Activated naive CD8-positive, alpha-beta T cell (primary cell): ENCODE measurements around the gene GALK1.
"Not testable (repeated sequence)": the region's sequence is repeated elsewhere in the genome, so short reads cannot be mapped to it uniquely, and the experiment has no call there.

Experiments used
- H3K27ac Mint-ChIP-seq: one replicate; pipeline ENCODE4 v1.8.0; 2021; ENCODE audit warnings: mixed read lengths
- H3K27me3 Mint-ChIP-seq: one replicate; pipeline ENCODE4 v1.8.0; 2021; ENCODE audit warnings: mixed read lengths
- H3K36me3 Mint-ChIP-seq: one replicate; pipeline ENCODE4 v1.8.0; 2021; ENCODE audit warnings: mixed read lengths
- H3K4me1 Mint-ChIP-seq: one replicate; pipeline ENCODE4 v1.8.0; 2021; ENCODE audit warnings: low read depth, mixed read lengths
- H3K4me3 Mint-ChIP-seq: one replicate; pipeline ENCODE4 v1.8.0; 2021; ENCODE audit warnings: mild to moderate bottlenecking, mixed read lengths
- H3K9me3 Mint-ChIP-seq: one replicate; pipeline ENCODE4 v1.8.0; 2021; ENCODE audit warnings: low read depth, mixed read lengths

Gene GALK1

GRCh38 chr17:75795820-75796607 lies 31.0 kb upstream of the GALK1 start:
- Mint-ChIP-seq H3K4me3 (no peak overlapping the region), H3K27ac (no peak overlapping the region), H3K36me3 (peaks cover 5% of the 10 kb centered on the region), H3K27me3 (no peaks in the 10 kb centered on the region), H3K4me1 (peaks cover 28% of the 10 kb centered on the region), H3K9me3 (no peaks in the 10 kb centered on the region)

DNA sequence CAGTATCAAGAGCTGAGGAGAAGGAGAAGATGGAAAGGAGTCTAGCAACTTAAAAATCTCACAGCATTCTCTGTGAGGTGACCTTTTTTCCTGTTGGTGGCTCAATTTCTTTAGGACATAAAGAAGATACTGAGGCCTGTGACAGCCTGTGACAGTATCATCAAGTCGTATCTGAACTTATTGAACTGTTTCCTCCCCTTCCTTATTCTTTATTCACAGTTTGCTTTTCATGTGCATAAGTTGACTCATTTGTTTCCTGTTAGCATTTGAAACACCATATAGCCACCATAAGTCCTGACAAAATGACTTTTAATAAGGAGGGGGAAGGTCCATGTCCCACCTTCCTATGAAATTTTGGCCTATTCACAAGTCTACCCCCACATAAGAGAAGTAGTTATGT lies 28.5 kb upstream of the GALK1 start:
- peaks cover 37% of the 10 kb centered on the region for H3K4me1 Mint-ChIP-seq
- H3K4me3 Mint-ChIP-seq: peak overlapping the region; percentile 28
- H3K27ac Mint-ChIP-seq: peak overlapping the region; percentile 64
- H3K36me3 Mint-ChIP-seq: peaks cover 3% of the 10 kb centered on the region
- no peaks in the 10 kb centered on the region for H3K27me3 Mint-ChIP-seq
- H3K9me3 Mint-ChIP-seq: no peaks in the 10 kb centered on the region

DNA sequence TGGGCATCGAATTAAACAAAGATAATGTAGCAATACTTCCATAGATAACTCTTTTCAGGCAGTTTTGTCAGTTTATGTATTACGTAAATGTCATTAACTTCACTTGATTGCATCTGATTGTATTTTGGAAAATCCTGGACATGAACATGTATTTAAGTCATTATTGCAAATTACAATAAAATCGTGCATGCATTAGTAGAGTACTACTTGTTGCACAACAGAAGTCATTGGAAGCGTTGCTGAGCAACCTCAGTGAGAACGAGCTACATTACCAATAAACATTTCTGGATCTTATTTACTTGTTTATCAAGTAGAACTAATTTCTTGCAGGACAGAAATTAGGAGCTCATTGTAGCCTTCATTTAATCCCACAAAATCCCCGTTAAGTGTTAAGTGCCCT lies 26.3 kb upstream of the GALK1 start:
- no peaks in the 10 kb centered on the region for H3K9me3 Mint-ChIP-seq
- H3K27ac Mint-ChIP-seq: no peak overlapping the region
- no peaks in the 10 kb centered on the region for H3K27me3 Mint-ChIP-seq
- peaks cover 43% of the 10 kb centered on the region for H3K4me1 Mint-ChIP-seq
- H3K4me3 Mint-ChIP-seq: no peak overlapping the region
- peaks cover 2% of the 10 kb centered on the region for H3K36me3 Mint-ChIP-seq

DNA sequence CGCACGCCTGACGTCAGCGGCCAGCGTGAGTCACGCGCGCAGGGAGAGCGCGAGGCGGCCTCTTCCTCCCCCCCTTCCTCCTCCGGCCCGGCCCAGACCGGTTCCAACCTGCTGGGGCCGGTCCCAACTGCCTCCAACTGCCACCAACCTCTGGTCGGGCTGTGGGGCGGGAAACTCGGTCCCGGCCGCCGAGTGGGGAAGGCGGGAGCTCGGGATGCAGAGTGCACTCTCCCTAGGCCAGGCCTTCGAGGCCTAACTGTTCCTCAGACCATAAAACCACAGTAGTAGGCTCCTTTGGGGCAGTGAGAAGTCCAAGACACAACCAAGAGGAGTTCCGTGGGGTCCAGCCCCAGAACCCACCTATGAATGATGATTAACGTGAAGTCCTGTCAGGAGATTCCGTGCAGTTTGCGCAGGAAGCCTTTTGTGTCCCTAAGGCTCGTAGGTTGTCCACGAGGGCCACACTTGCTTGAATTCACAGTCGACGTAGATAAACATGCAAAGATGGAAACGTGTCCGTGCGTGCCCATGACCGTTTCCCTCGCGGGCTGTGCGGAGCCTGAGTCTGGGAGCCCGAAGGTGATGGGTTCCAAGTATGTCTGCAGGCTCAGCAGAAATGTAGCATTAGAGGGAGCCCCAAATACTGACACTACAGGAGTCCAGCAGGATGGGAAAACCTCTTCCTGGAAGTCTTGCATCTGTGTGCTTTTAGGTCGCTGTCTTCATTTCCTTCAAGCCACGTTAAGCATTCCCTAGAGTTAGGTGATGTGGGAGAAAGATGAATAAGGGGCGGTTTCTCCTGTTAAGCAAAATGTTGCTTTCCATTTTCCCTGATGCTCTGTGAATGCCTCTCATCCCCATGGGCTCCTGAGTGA lies 20.3 kb upstream of the GALK1 start:
- H3K27me3 Mint-ChIP-seq: no peaks in the 10 kb centered on the region
- H3K4me1 Mint-ChIP-seq: peaks cover 46% of the 10 kb centered on the region
- H3K4me3 Mint-ChIP-seq: peak overlapping the region; percentile 84
- H3K9me3 Mint-ChIP-seq: no peaks in the 10 kb centered on the region
- H3K36me3 Mint-ChIP-seq: peaks cover 6% of the 10 kb centered on the region
- H3K27ac Mint-ChIP-seq: peak overlapping the region; percentile 98

DNA sequence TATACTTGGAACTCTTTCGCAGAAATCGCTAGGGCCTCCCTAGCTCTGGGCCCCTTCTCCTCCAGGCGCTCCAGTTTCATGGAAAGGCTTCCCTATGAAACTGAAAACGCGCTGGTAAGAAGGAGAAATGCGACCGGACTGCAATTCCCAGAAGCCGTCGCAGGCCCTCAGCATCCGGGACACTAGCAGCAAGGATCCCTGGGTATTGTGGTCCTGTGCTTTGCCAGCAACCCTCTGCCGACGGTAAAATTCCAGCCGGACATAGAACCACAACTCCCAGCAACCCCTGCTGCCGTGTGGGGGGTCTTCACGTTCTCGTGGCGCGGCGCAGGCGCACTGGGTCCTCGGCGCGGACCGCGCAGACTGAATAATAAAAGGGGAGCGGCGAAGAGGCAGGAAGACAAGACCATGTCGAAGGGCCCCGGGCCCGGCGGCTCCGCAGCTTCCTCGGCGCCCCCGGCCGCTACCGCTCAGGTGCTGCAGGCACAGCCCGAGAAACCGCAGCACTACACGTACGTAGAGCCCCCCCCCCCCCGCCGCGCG lies 19.6 kb upstream of the GALK1 start, which contains the start of gene UNK:
Gene UNK (plus strand): TSS at position 334 of the 543 bp plus-strand sequence. CDS start 75 bp downstream, at position 409.
- Mint-ChIP-seq H3K27ac (peak within 1 kb of the TSS; percentile 98), H3K36me3 (peaks cover 6% of the 10 kb centered on the region), H3K4me1 (peaks cover 48% of the 10 kb centered on the region), H3K27me3 (no peaks in the 10 kb centered on the region), H3K4me3 (peak within 1 kb of the TSS; percentile 84), H3K9me3 (peaks cover 3% of the 10 kb centered on the region)

GRCh38 chr17:75783803-75784472 lies 18.9 kb upstream of the GALK1 start:
- Mint-ChIP-seq H3K4me3 (peak overlapping the region; percentile 84), H3K27ac (peak overlapping the region; percentile 98), H3K4me1 (peaks cover 45% of the 10 kb centered on the region), H3K36me3 (peaks cover 6% of the 10 kb centered on the region), H3K9me3 (peaks cover 3% of the 10 kb centered on the region), H3K27me3 (no peaks in the 10 kb centered on the region)

- Mint-ChIP-seq H3K36me3 (peaks cover 12% of the 10 kb centered on the region), H3K27ac (peak overlapping the region; percentile 98), H3K9me3 (peaks cover 3% of the 10 kb centered on the region), H3K4me3 (peak overlapping the region; percentile 84), H3K4me1 (peaks cover 45% of the 10 kb centered on the region), H3K27me3 (no peaks in the 10 kb centered on the region)
Observed at GRCh38 chr17:75783069-75783783, 18.2 kb upstream of the GALK1 start.

DNA sequence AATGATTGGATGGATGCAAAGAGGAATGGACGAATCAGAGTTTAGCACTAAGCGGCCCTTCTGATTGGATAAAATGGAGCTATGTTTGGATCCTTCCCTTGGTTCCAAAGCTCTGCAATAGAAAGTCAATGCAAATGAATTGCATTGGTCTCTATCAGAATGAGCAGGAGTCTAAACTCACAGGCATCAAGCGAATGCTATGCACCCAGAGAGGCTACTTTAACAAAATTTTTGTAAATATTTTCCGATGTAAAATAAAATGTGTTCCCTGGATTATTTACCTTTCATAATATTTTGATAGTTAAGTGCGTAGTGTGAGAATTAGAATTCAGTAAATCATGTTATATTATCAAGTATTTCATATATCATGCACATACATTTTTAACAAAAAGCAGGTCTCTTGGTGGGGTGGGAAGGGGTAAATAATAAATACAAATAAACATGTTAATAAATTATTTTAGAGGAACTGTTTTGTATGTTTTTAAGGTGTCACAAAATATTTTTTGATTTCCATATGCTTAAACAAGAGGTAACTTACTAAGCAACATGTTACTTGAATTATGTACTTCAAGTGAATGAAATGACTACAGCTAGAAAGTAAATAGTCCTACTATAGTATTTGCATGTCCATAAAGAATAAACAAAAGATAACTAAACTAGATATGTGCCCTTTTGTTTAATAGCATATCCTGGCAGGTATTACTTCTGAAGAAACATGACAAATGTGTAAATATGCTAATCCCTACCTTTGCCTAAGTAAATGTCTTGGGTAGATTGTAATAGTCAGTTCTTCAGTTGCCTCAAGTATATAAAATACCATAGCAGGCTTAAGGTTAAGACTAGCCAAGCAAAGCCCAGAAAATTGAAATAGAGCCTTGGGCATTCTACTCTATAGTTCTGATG lies 15.2 kb upstream of the GALK1 start:
- Mint-ChIP-seq H3K9me3 (peaks cover 3% of the 10 kb centered on the region), H3K27me3 (no peaks in the 10 kb centered on the region), H3K36me3 (peaks cover 22% of the 10 kb centered on the region), H3K4me1 (peaks cover 52% of the 10 kb centered on the region), H3K27ac (peak overlapping the region; percentile 99), H3K4me3 (peak overlapping the region; percentile 96)

DNA sequence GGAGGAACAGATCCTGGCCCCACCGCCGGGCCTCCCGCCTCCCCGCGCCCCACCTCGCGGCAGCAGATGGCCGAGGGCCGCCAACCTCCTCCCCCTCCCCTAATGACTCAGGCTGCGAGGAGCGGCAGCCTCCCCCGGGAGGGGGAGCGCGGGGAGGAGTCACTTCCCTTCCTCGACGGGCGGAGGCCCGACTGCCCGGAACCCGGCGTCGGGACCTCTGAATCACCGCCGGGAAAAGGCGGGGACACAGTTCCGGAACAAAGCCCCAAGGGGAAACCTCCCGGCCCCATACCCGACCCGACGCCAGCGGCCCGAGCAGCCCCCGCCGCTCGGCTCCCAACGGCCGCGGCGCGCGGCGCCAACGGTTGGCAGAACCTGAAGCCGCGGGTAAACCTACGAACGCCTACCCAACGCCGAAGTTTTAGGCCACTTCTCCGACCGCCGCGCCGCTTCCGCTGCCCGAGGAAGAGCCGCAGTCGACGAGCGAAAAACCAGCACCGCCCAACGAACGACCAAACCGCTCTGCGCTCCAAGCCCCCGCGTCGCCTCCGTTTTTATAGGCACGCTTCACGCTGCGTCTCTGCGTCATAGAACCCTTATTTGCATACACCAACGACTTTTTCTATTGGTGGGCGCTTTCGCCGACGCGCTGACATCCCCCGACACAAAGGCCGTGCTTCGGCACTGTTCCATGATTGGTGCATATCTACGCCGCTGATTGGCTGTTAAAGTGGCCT lies 14.4 kb upstream of the GALK1 start:
- Mint-ChIP-seq H3K9me3 (peaks cover 3% of the 10 kb centered on the region), H3K27ac (peak overlapping the region; percentile 99), H3K4me1 (peaks cover 49% of the 10 kb centered on the region), H3K36me3 (peaks cover 22% of the 10 kb centered on the region), H3K27me3 (no peaks in the 10 kb centered on the region), H3K4me3 (peak overlapping the region; percentile 96)

DNA sequence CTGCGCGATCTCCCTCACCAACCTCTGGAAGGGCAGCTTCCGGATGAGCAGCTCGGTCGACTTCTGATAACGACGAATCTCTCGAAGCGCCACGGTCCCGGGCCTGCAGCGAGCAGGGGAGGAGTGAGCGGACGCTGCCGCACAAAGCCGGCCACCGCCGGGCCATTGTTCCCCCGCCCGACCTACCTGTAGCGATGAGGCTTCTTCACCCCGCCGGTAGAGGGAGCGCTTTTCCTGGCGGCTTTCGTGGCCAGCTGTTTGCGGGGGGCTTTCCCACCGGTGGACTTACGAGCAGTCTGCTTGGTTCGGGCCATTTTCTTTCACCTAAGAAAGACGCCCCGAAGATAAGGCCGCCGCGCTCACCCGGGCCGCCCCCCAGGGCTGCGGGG lies 13.9 kb upstream of the GALK1 start:
- peaks cover 44% of the 10 kb centered on the region for H3K4me1 Mint-ChIP-seq
- H3K4me3 Mint-ChIP-seq: peak overlapping the region; percentile 96
- peaks cover 3% of the 10 kb centered on the region for H3K9me3 Mint-ChIP-seq
- H3K27ac Mint-ChIP-seq: peak overlapping the region; percentile 91
- peaks cover 22% of the 10 kb centered on the region for H3K36me3 Mint-ChIP-seq
- no peaks in the 10 kb centered on the region for H3K27me3 Mint-ChIP-seq

DNA sequence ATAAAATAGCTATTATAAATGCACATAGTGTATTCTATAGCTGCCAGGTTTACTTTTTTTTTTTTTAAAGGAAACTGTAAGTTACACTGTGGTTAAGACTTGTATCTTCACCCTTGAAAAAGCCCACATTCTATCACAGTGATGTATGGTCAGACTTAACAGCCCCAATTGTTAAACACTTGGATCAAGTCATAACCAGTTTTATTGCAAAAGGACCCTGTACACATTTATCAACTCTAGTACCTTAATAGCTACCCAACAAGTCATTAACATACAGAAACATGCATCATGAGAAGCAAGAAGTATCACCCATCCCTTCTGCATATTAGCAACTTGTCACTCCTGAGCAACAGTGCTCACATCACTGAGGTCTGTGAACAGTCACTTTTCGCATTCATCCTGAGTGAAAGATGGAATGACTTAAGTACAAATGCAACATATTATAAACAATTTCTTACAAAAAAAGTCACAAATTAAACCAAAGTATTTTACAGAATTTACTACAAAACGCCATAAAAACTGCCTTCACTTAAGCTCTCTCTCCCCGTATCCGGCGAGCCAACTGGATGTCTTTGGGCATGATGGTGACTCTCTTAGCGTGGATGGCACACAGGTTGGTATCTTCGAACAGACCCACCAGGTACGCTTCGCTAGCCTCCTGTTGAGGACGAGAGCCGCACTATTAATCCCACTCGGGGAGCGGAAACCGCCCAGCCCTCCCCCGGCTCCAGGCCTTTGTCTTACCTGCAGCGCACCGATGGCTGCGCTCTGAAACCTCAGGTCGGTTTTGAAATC lies 13.3 kb upstream of the GALK1 start:
- peaks cover 38% of the 10 kb centered on the region for H3K4me1 Mint-ChIP-seq
- peaks cover 22% of the 10 kb centered on the region for H3K36me3 Mint-ChIP-seq
- peak overlapping the region; percentile 91 for H3K27ac Mint-ChIP-seq
- not testable (repeated sequence) for H3K27me3 Mint-ChIP-seq, H3K9me3 Mint-ChIP-seq
- peak overlapping the region; percentile 96 for H3K4me3 Mint-ChIP-seq

DNA sequence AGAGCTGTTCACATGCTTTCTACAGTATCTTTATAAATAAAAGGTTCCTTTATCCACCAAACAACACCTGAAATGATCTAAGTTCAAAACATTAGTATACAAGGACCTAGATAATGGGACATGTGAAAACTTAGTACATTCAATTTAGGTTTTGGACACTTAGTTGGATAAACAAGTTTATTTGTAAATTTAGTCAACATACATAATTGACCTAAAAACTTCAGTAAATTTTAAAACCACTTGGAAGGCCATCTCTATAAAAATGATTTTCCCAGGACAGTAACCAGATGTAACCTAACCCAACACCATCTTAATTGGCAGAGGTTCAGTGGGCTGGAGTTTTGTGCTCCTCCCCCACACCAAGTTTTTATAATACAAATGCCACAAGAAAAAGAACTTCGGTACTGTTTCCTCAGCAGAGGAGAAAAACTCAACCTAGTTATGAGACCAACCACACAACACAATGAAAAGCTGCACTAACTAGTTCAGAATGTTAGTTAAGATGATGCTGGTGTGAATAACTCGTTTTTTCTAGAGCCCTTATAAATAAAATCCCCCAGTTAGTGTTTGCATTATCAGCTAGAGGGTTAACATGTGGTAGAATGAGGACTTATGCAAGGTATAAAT lies 12.4 kb upstream of the GALK1 start:
- Mint-ChIP-seq H3K4me3 (peak overlapping the region; percentile 96), H3K27me3 (no peaks in the 10 kb centered on the region), H3K36me3 (peaks cover 22% of the 10 kb centered on the region), H3K27ac (peak overlapping the region; percentile 91), H3K4me1 (peaks cover 34% of the 10 kb centered on the region), H3K9me3 (peaks cover 3% of the 10 kb centered on the region)
